Measurements from ENCODE around the gene ENDOU.

The ENDOU gene

DNA sequence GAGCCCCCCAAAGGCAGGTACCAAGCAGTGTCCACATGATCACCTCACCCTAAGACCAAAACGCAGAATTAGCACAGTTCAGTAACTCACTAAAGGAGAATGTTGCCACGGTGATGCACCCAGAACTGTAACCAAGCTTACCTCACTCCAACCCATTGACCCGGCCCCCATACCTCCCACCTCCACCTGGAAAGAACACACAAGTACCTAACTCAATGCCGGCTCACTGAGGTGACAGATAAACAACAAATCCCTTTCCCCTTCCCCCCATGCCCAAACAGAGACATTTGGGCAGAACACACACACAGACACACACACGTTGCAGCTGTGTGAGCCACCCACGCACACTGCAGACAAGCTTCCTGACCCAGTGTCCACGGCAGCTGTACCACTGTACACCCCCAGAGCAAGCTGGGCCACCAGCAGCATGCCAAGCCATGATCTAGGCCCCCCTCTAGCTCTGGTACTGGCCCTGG lies 32.1 kb upstream of the ENDOU start:
- DNase-seq: no peak

GRCh38 chr12:47755655-47756562 lies 30.6 kb upstream of the ENDOU start:
- DNase-seq: no peak

- DNase-seq: no peak
These were observed 29.6 kb upstream of the ENDOU start for GRCh38 chr12:47754881-47755280.

DNA sequence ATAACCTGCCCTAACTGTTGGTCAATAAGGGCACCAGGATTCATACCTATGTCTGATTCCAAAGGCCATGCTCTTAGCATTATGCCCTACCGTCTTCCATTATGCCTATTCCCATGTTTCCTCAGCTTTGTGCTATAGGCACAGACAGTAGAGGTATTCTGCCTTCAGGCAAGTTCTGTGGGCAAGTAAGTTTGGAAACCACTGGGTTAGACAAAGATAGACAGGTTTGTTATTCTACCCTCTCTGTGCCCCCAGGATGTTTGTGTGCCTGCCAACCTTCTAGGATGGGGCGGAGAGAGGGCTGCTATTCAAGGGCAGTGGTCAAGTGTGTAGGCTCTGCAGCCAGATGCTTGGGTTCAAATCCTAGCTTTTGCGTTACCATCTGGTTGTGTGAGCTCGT lies 28.8 kb upstream of the ENDOU start:
- no peak for DNase-seq

- DNase-seq: no peak
These were observed 28.0 kb upstream of the ENDOU start for GRCh38 chr12:47753021-47754001.

- no peak for DNase-seq
These were observed 27.3 kb upstream of the ENDOU start for GRCh38 chr12:47752552-47752951.

- DNase-seq: no peak
These were observed 26.8 kb upstream of the ENDOU start for GRCh38 chr12:47752121-47752520.

- no peak for DNase-seq
These were observed 26.3 kb upstream of the ENDOU start for GRCh38 chr12:47751561-47751960.

- no peak for DNase-seq
These were observed 25.7 kb upstream of the ENDOU start for GRCh38 chr12:47750916-47751470.

- DNase-seq: no peak
These were observed 25.0 kb upstream of the ENDOU start for GRCh38 chr12:47750229-47750798.

GRCh38 chr12:47748899-47749298 lies 23.6 kb upstream of the ENDOU start:
- no peak for DNase-seq

DNA sequence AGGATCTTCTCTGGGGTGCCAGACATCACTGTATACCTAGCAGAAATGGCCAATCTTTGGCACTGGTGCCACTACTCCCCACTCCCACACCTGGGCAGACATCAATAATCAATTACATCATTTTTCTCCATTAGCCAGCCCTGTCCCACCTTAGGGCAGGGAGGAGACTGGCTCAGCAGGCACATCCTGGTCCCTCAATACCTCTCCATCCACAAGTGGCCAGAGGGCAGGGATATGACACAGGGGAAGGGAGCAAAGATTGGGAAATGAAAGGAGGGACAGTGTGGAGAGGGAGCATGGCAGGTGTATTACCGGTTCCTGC lies 23.2 kb upstream of the ENDOU start:
- no peak for DNase-seq

DNA sequence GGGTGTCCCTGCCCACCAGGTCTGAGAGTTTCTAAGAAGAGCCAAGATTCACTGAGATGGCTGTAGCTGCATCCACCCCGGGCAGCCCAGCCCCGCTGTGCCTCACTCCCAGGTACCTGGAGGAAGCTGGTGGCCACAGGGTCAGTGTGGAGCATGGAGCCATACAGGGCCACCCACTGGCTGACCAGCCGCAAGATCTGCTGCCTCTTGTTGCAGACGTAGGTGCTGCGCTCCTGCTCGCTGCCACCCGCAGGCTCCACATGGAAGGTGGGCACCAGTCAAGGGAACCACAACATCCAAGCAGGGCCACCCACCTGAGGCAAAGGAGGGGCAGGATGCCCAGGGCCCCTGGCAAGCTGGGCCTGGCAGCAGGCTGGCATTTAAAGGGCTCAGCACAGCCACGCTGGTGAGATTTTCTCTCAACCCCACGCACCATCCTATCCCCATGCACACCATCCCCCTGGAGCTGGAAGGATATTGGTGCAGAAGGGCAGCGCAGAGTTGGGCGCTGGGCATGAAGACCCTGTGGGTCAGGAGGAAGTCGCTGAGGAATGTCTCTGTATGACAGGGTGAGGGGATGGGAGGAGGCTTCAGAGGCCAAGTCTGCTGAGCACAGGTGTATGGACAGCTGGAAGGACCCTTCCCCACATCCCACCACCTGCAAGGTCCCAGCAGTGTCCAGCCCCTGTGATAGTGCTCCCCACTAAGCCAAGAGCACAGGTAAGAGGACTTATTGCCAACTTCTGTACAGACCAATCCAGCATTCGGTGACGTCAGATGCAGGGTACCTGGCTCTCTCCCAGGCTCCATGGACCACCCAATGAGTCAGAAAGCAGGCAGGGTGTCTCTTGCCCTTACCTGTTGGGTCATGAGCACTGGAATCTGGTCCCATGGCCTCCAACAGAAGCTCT lies 22.6 kb upstream of the ENDOU start:
- no peak for DNase-seq

DNA sequence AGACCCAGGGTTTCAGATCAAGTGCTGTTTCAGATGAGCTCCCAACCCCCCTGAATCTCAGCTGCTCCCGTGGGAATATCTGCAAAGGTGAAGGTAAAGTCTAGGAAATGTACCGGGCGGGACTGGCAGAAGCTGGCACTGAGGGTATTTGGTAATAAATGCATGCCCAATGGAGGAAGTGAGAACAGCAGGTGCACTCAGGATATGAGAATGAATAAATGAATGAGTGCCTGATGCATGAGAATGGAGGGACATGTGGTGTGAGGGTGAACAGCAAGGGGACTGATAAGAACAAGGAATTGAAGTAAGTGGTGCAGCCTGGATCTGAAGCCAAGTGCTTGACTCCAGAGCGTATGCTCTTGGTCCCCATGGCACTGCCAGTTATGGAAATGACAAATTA lies 21.8 kb upstream of the ENDOU start:
- no peak for DNase-seq

- no peak for DNase-seq
These were observed 21.2 kb upstream of the ENDOU start for GRCh38 chr12:47746523-47746922.

- no peak for DNase-seq
These were observed 20.8 kb upstream of the ENDOU start for GRCh38 chr12:47746073-47746472.

GRCh38 chr12:47745485-47746041 lies 20.3 kb upstream of the ENDOU start:
- no peak for DNase-seq

GRCh38 chr12:47744778-47745436 lies 19.6 kb upstream of the ENDOU start:
- no peak for DNase-seq

GRCh38 chr12:47744005-47744651 lies 18.8 kb upstream of the ENDOU start:
- DNase-seq: peak; percentile 48

- no peak for DNase-seq
These were observed 18.1 kb upstream of the ENDOU start for GRCh38 chr12:47743311-47743860.

All from T-helper 9 cell (primary cell).